HEK293 (cell line): Measurements from ENCODE around the gene ZNF577.

Experiments used
- CTCF ChIA-PET: fragments of 350-600 bp; formaldehyde crosslinking; extraction: SDS; loops from one replicate; lab custom pipeline; 2021; ENCODE audit warnings: antibody characterized with exemption; lab: Yijun Ruan, JAX
- POLR2A ChIA-PET: fragments of 300-600 bp; formaldehyde crosslinking; extraction: SDS; loops from one replicate; lab custom pipeline; 2020; ENCODE audit warnings: antibody characterized with exemption, inconsistent platforms; lab: Yijun Ruan, JAX
- H3K27ac ChIP-seq: fragments of 200-500 bp; sonication (Bioruptor generic); 2 replicates; pipeline ENCODE4 v1.5.1; 2014; ENCODE audit warnings: low read depth, low read length, control low read depth, inconsistent platforms; ENCODE audit errors: extremely low read depth
- H3K36me3 ChIP-seq, 2 experiments: fragments of 200-500 bp in 1 of 2; sonication (Bioruptor generic) in 1 of 2; 1 replicate in 1 of 2; 2 replicates in 1 of 2; pipeline ENCODE4 v1.5.1; 2014 to 2017; ENCODE audit warnings: inconsistent platforms in 2 of 2, low read length in 2 of 2; ENCODE audit not compliant: control insufficient read depth in 2 of 2, insufficient read depth in 1 of 2
- H3K4me1 ChIP-seq: fragments of 200-500 bp; sonication (Bioruptor generic); 2 replicates; pipeline ENCODE4 v1.5.1; 2014; ENCODE audit warnings: mild to moderate bottlenecking, low read length, inconsistent platforms; ENCODE audit not compliant: control insufficient read depth, insufficient read depth
- H3K4me3 ChIP-seq: 2 replicates; pipeline ENCODE4 v1.5.1; 2011; ENCODE audit warnings: low read depth, mild to moderate bottlenecking, control low read depth, low read length, moderate library complexity
- H3K9me3 ChIP-seq: fragments of 200-500 bp; sonication (Bioruptor generic); 2 replicates; pipeline ENCODE4 v1.5.1; 2014; ENCODE audit warnings: low read depth, low read length, inconsistent platforms; ENCODE audit not compliant: control insufficient read depth, insufficient read depth
- GFI1B ChIP-seq: fragments of 450-650 bp; formaldehyde crosslinking; IDR thresholded peaks from 2 replicates; pipeline ENCODE4 v1.5.1; 2016; ENCODE audit warnings: missing biosample characterization, missing genetic modification characterization
- GLI4 ChIP-seq: fragments of 450-650 bp; formaldehyde crosslinking; IDR thresholded peaks from 2 replicates; pipeline ENCODE4 v1.5.1; 2016; ENCODE audit warnings: missing biosample characterization, missing genetic modification characterization
- OVOL3 ChIP-seq: fragments of 450-650 bp; formaldehyde crosslinking; IDR thresholded peaks from 2 replicates; pipeline ENCODE4 v1.5.1; 2016; ENCODE audit warnings: missing biosample characterization, missing genetic modification characterization
- PBX3 ChIP-seq: sonication (generic); formaldehyde crosslinking; IDR thresholded peaks from 2 replicates; pipeline ENCODE4 v1.8.1; 2022; ENCODE audit warnings: mild to moderate bottlenecking, moderate library complexity, missing genetic modification reagents
- PRDM4 ChIP-seq: fragments of 450-650 bp; formaldehyde crosslinking; IDR thresholded peaks from 2 replicates; pipeline ENCODE4 v1.5.1; 2017; ENCODE audit warnings: missing biosample characterization, missing genetic modification characterization
- ZBTB17 ChIP-seq: fragments of 450-650 bp; formaldehyde crosslinking; IDR thresholded peaks from 2 replicates; pipeline ENCODE4 v1.5.1; 2016; ENCODE audit warnings: missing biosample characterization, missing genetic modification characterization
- ZFP3 ChIP-seq: fragments of 450-650 bp; formaldehyde crosslinking; IDR thresholded peaks from 2 replicates; pipeline ENCODE4 v1.5.1; 2016; ENCODE audit warnings: low read depth, missing biosample characterization, missing genetic modification characterization
- ZIC2 ChIP-seq: fragments of 450-650 bp; formaldehyde crosslinking; IDR thresholded peaks from 2 replicates; pipeline ENCODE4 v1.5.1; 2016; ENCODE audit warnings: missing biosample characterization, missing genetic modification characterization
- ZNF138 ChIP-seq: fragments of 450-650 bp; formaldehyde crosslinking; IDR thresholded peaks from 2 replicates; pipeline ENCODE4 v1.5.1; 2016; ENCODE audit warnings: missing biosample characterization, missing genetic modification characterization, borderline replicate concordance
- ZNF155 ChIP-seq: fragments of 450-650 bp; formaldehyde crosslinking; IDR thresholded peaks from 2 replicates; pipeline ENCODE4 v1.5.1; 2016; ENCODE audit warnings: missing biosample characterization, missing genetic modification characterization
- ZNF157 ChIP-seq: fragments of 450-650 bp; formaldehyde crosslinking; IDR thresholded peaks from 2 replicates; pipeline ENCODE4 v1.5.1; 2016; ENCODE audit warnings: missing biosample characterization, missing genetic modification characterization
- ZNF175 ChIP-seq: fragments of 450-650 bp; formaldehyde crosslinking; IDR thresholded peaks from 2 replicates; pipeline ENCODE4 v1.5.1; 2016; ENCODE audit warnings: missing biosample characterization, missing genetic modification characterization
- ZNF2 ChIP-seq: fragments of 450-650 bp; formaldehyde crosslinking; IDR thresholded peaks from 2 replicates; pipeline ENCODE4 v1.5.1; 2016; ENCODE audit warnings: missing biosample characterization, missing genetic modification characterization
- ZNF214 ChIP-seq: fragments of 450-650 bp; formaldehyde crosslinking; IDR thresholded peaks from 2 replicates; pipeline ENCODE4 v1.5.1; 2017; ENCODE audit warnings: missing biosample characterization, mild to moderate bottlenecking, missing genetic modification characterization, borderline replicate concordance
- ZNF24 ChIP-seq: fragments of 450-650 bp; formaldehyde crosslinking; IDR thresholded peaks from 2 replicates; pipeline ENCODE4 v1.5.1; 2016; ENCODE audit warnings: missing biosample characterization, missing genetic modification characterization
- ZNF266 ChIP-seq: fragments of 450-650 bp; formaldehyde crosslinking; IDR thresholded peaks from 2 replicates; pipeline ENCODE4 v1.5.1; 2016; ENCODE audit warnings: missing biosample characterization, missing genetic modification characterization, low read depth
- ZNF350 ChIP-seq: fragments of 450-650 bp; formaldehyde crosslinking; IDR thresholded peaks from 2 replicates; pipeline ENCODE4 v1.5.0; 2017; ENCODE audit warnings: missing biosample characterization, mild to moderate bottlenecking, missing genetic modification characterization
- ZNF473 ChIP-seq: fragments of 450-650 bp; formaldehyde crosslinking; IDR thresholded peaks from 2 replicates; pipeline ENCODE4 v1.5.1; 2017; ENCODE audit warnings: missing biosample characterization, missing genetic modification characterization
- ZNF513 ChIP-seq: fragments of 450-650 bp; IDR thresholded peaks from 2 replicates; pipeline ENCODE4 v1.5.1; 2018; ENCODE audit warnings: missing biosample characterization, missing genetic modification characterization
- ZNF514 ChIP-seq: fragments of 450-650 bp; formaldehyde crosslinking; IDR thresholded peaks from 2 replicates; pipeline ENCODE4 v1.5.1; 2016; ENCODE audit warnings: missing biosample characterization, missing genetic modification characterization
- ZNF521 ChIP-seq: fragments of 450-650 bp; formaldehyde crosslinking; IDR thresholded peaks from 2 replicates; pipeline ENCODE4 v1.5.1; 2017; ENCODE audit warnings: missing biosample characterization, mild to moderate bottlenecking, missing genetic modification characterization
- ZNF558 ChIP-seq: fragments of 450-650 bp; formaldehyde crosslinking; IDR thresholded peaks from 2 replicates; pipeline ENCODE4 v1.5.1; 2016; ENCODE audit warnings: missing biosample characterization, missing genetic modification characterization
- ZNF677 ChIP-seq: fragments of 450-650 bp; IDR thresholded peaks from 2 replicates; pipeline ENCODE4 v1.5.0; 2018; ENCODE audit warnings: missing biosample characterization, mild to moderate bottlenecking, missing genetic modification characterization, moderate library complexity
- ZNF707 ChIP-seq: fragments of 450-650 bp; formaldehyde crosslinking; IDR thresholded peaks from 2 replicates; pipeline ENCODE4 v1.5.1; 2016; ENCODE audit warnings: missing biosample characterization, missing genetic modification characterization
- ZNF768 ChIP-seq: fragments of 450-650 bp; formaldehyde crosslinking; IDR thresholded peaks from 2 replicates; pipeline ENCODE4 v1.5.1; 2018; ENCODE audit warnings: missing biosample characterization, mild to moderate bottlenecking, missing genetic modification characterization
- ZNF785 ChIP-seq: fragments of 450-650 bp; formaldehyde crosslinking; IDR thresholded peaks from 2 replicates; pipeline ENCODE4 v1.5.1; 2016; ENCODE audit warnings: missing biosample characterization, missing genetic modification characterization

Gene ZNF577

GRCh38 chr19:51824281-51825005 lies 63.3 kb downstream of the ZNF577 start:
- ChIA-PET CTCF (interaction anchor here (0.6 to 0.7 kb wide), 3 partner anchors 12 to 666 kb away, joined by 3 to 5 read pairs (median 4); no protein-coding TSS in a partner anchor), POLR2A (no interaction called here)
- TF ChIP-seq ZNF2: no peak
- no peak for TF ChIP-seq PRDM4
- TF ChIP-seq ZNF266: no peak
- TF ChIP-seq ZNF513 (tag by site-specific recombination): no peak
- TF ChIP-seq ZNF514 (tag by site-specific recombination): no peak
- TF ChIP-seq ZIC2 (tag by site-specific recombination): no peak
- TF ChIP-seq ZNF24 (tag by site-specific recombination): no peak
- TF ChIP-seq ZNF707 (tag by site-specific recombination): no peak
- no peak for TF ChIP-seq ZNF768 (tag by site-specific recombination)
- no peak for TF ChIP-seq ZNF155 (tag by site-specific recombination)
- TF ChIP-seq ZNF558 (tag by site-specific recombination): no peak
- no peak for TF ChIP-seq ZNF677
- TF ChIP-seq ZNF473: no peak
- TF ChIP-seq GLI4 (tag by site-specific recombination): no peak
- no peak for TF ChIP-seq ZFP3 (tag by site-specific recombination)
- Histone ChIP-seq H3K9me3 (no peaks in the 10 kb centered on the region; the same call in 1 of the 2 replicates), H3K4me3 (no peak overlapping the region), H3K36me3 (no peaks in the 10 kb centered on the region), H3K27ac (no peak overlapping the region), H3K4me1 (no peaks in the 10 kb centered on the region)

GRCh38 chr19:51822946-51823345 lies 64.8 kb downstream of the ZNF577 start:
- TF ChIP-seq ZNF214 (no peak), ZBTB17 (tag by site-specific recombination) (no peak), ZNF138 (no peak), ZNF350 (tag by site-specific recombination) (no peak), ZNF521 (no peak), ZNF175 (no peak), ZNF157 (no peak), ZNF785 (tag by site-specific recombination) (no peak), GFI1B (tag by site-specific recombination) (no peak), PBX3 (CRISPR knock-in tag) (no peak), OVOL3 (no peak), ZNF24 (tag by site-specific recombination) (no peak)
- Histone ChIP-seq H3K36me3 (no peaks in the 10 kb centered on the region), H3K4me1 (no peaks in the 10 kb centered on the region), H3K27ac (no peak overlapping the region), H3K4me3 (no peak overlapping the region), H3K9me3 (no peaks in the 10 kb centered on the region; the same call in 1 of the 2 replicates)
- CTCF ChIA-PET: interaction anchor here (1.1 kb wide), 1 partner anchor 14 kb away, joined by 6 read pairs; no protein-coding TSS in a partner anchor
- POLR2A ChIA-PET: no interaction called here
